Measurements from ENCODE around the gene HOMER2.

DNA sequence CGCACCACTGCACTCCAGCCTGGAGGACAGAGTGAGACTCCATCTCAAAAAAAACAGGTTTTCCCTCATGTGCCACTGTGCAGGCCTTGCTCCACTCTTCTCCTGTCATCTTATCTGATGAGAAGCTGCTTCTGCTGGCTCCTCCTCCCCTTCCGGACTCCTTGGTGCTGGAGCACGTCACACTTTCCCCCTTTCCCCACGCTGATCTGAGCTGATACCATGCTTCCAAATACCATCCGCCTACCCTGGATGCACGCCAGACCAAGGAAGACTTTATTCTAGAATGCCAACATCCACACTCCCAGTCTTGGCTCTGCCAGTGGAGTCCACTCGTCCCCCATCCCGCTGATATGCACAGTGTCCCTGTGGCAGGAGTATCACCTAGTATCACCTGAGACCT lies 31.3 kb downstream of the HOMER2 start:
- no peak for TF ChIP-seq CTCF (conservative IDR thresholded peaks at IDR 0.05; ENCODE audit: low read depth, low read length)
- TF ChIP-seq EZH2 (IDR thresholded peaks at IDR 0.05; ENCODE audit: low read length, unreplicated experiment) = no peak

All from PC-3 (cell line).